Testis (tissue), 2 donors: ENCODE results near the gene ACTA2.

Experiments used
- CTCF ChIP-seq, 3 experiments: fragments of 450-650 bp in 2 of 3; fragments of 200-600 bp in 1 of 3; sonication (generic) in 1 of 3; IDR thresholded peaks; one replicate each; pipeline ENCODE4 v1.5.1; 2016 to 2019; ENCODE audit warnings: antibody characterized with exemption in 3 of 3, mild to moderate bottlenecking in 2 of 3, moderate library complexity in 1 of 3
- POLR2A ChIP-seq: fragments of 450-650 bp; IDR thresholded peaks from one replicate; pipeline ENCODE4 v1.6.1; 2017; ENCODE audit warnings: antibody characterized with exemption, mild to moderate bottlenecking, moderate library complexity

GRCh38 chr10:88920986-88921593 lies 31.5 kb downstream of the ACTA2 start:
- TF ChIP-seq POLR2A (no peak), CTCF (IDR thresholded peaks at IDR 0.05) (no peak)
